Vagina (tissue), 2 donors: ENCODE results near the gene S1PR2.
"Not testable (repeated sequence)": the region's sequence is repeated elsewhere in the genome, so short reads cannot be mapped to it uniquely, and the experiment has no call there.

Experiments
- POLR2AphosphoS5 ChIP-seq, 2 donors: sonication (generic); formaldehyde crosslinking; IDR thresholded peaks; one replicate each; pipeline ENCODE4 v1.9.0; 2017; ENCODE audit warnings: antibody characterized with exemption in 2 of 2, mild to moderate bottlenecking in 2 of 2, low read depth in 1 of 2; ENCODE audit not compliant: insufficient read depth in 1 of 2
- TF ChIP-seq, protein P1 (sequence below), 3 experiments: fragments of 450-650 bp in 2 of 3; fragments of 200-600 bp in 1 of 3; sonication (generic) in 1 of 3; IDR thresholded peaks; one replicate each; pipeline ENCODE4 v1.5.1; 2017 to 2019; ENCODE audit warnings: antibody characterized with exemption in 3 of 3, mild to moderate bottlenecking in 2 of 3, moderate library complexity in 2 of 3

DNA sequence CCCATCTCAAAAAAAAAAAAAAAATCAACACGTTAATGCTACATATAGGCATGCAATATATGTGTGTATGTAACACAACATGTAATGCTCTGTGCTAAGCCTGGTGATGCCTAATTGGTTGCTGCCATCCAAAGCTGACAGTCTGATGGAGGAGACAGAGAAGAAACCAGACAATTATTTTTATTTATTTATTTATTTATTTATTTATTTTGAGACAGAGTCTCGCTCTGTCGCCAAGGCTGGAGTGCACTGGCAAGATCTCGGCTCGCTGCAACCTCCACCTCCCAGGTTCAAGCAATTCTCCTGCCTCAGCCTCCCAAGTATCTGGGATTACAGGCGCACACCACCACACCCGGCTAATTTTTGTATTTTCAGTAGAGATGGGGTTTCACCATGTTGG, 4.3 kb upstream of the S1PR2 start:
- TF ChIP-seq, protein P1, sequence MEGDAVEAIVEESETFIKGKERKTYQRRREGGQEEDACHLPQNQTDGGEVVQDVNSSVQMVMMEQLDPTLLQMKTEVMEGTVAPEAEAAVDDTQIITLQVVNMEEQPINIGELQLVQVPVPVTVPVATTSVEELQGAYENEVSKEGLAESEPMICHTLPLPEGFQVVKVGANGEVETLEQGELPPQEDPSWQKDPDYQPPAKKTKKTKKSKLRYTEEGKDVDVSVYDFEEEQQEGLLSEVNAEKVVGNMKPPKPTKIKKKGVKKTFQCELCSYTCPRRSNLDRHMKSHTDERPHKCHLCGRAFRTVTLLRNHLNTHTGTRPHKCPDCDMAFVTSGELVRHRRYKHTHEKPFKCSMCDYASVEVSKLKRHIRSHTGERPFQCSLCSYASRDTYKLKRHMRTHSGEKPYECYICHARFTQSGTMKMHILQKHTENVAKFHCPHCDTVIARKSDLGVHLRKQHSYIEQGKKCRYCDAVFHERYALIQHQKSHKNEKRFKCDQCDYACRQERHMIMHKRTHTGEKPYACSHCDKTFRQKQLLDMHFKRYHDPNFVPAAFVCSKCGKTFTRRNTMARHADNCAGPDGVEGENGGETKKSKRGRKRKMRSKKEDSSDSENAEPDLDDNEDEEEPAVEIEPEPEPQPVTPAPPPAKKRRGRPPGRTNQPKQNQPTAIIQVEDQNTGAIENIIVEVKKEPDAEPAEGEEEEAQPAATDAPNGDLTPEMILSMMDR (IDR thresholded peaks at IDR 0.05), result not testable (repeated sequence)
- not testable (repeated sequence) for TF ChIP-seq POLR2AphosphoS5 (IDR thresholded peaks at IDR 0.05; ENCODE audit: insufficient read depth in 1 of 2, low read depth in 1 of 2)
